ENCODE data around the gene NEUROG2.

Gene NEUROG2

GRCh38 chr4:112509243-112510141, 6.5 kb downstream of the NEUROG2 start:
- no peak overlapping the region for H3K4me2 ChIP-seq (ENCODE audit: insufficient read depth, low read length)
- no peaks in the 10 kb centered on the region for H3K79me2 ChIP-seq (ENCODE audit: insufficient read depth, low read length)
- no peak overlapping the region for H3K9ac ChIP-seq (ENCODE audit: low read depth, low read length)
- no peaks in the 10 kb centered on the region for H3K4me1 ChIP-seq (ENCODE audit: insufficient read depth, low read length)
- ATAC-seq (ENCODE audit: insufficient read depth, low read depth) (no peak), DNase-seq (no peak)
- no peaks in the 10 kb centered on the region for H3K27me3 ChIP-seq (ENCODE audit: insufficient read depth, low read length, poor library complexity)
- TF ChIP-seq EZH2 (IDR thresholded peaks at IDR 0.05; ENCODE audit: borderline replicate concordance, low read depth, low read length, severe bottlenecking), result no peak
- no peak for TF ChIP-seq CTCF (IDR thresholded peaks at IDR 0.05; ENCODE audit: borderline replicate concordance, extremely low read depth, low read length, poor library complexity, severe bottlenecking)
- no peaks in the 10 kb centered on the region for H4K20me1 ChIP-seq (ENCODE audit: insufficient read depth, low read length)
- H2AFZ ChIP-seq (ENCODE audit: low read depth, low read length), result no peak overlapping the region
- H3K36me3 ChIP-seq (ENCODE audit: insufficient read depth, low read length), result no peaks in the 10 kb centered on the region
- H3K9me3 ChIP-seq (ENCODE audit: insufficient read depth, low read length, severe bottlenecking), result no peaks in the 10 kb centered on the region
- H3K4me3 ChIP-seq (ENCODE audit: low read depth in 1 of 2, low read length in 2 of 2), result no peak overlapping the region
- H3K27ac ChIP-seq (ENCODE audit: low read length), result no peak overlapping the region

GRCh38 chr4:112508356-112508755, 7.6 kb downstream of the NEUROG2 start:
- Histone ChIP-seq H4K20me1 (ENCODE audit: insufficient read depth, low read length) (no peaks in the 10 kb centered on the region), H2AFZ (ENCODE audit: low read depth, low read length) (no peak overlapping the region), H3K36me3 (ENCODE audit: insufficient read depth, low read length) (no peaks in the 10 kb centered on the region), H3K9ac (ENCODE audit: low read depth, low read length) (no peak overlapping the region), H3K4me1 (ENCODE audit: insufficient read depth, low read length) (no peaks in the 10 kb centered on the region), H3K9me3 (ENCODE audit: insufficient read depth, low read length, severe bottlenecking) (no peaks in the 10 kb centered on the region), H3K27me3 (ENCODE audit: insufficient read depth, low read length, poor library complexity) (no peaks in the 10 kb centered on the region), H3K4me3 (ENCODE audit: low read depth in 1 of 2, low read length in 2 of 2) (no peak overlapping the region), H3K27ac (ENCODE audit: low read length) (no peak overlapping the region), H3K4me2 (ENCODE audit: insufficient read depth, low read length) (no peak overlapping the region), H3K79me2 (ENCODE audit: insufficient read depth, low read length) (no peaks in the 10 kb centered on the region)
- TF ChIP-seq CTCF (IDR thresholded peaks at IDR 0.05; ENCODE audit: borderline replicate concordance, extremely low read depth, low read length, poor library complexity, severe bottlenecking) (no peak), EZH2 (IDR thresholded peaks at IDR 0.05; ENCODE audit: borderline replicate concordance, low read depth, low read length, severe bottlenecking) (no peak)
- DNase-seq, result no peak
- ATAC-seq (ENCODE audit: insufficient read depth, low read depth), result no peak

- Histone ChIP-seq H3K27ac (ENCODE audit: low read length) (no peak overlapping the region), H3K9ac (ENCODE audit: low read depth, low read length) (no peak overlapping the region), H3K27me3 (ENCODE audit: insufficient read depth, low read length, poor library complexity) (no peaks in the 10 kb centered on the region), H3K4me1 (ENCODE audit: insufficient read depth, low read length) (no peaks in the 10 kb centered on the region), H3K36me3 (ENCODE audit: insufficient read depth, low read length) (no peaks in the 10 kb centered on the region), H4K20me1 (ENCODE audit: insufficient read depth, low read length) (no peaks in the 10 kb centered on the region), H2AFZ (ENCODE audit: low read depth, low read length) (no peak overlapping the region), H3K79me2 (ENCODE audit: insufficient read depth, low read length) (no peaks in the 10 kb centered on the region), H3K4me2 (ENCODE audit: insufficient read depth, low read length) (no peak overlapping the region), H3K9me3 (ENCODE audit: insufficient read depth, low read length, severe bottlenecking) (no peaks in the 10 kb centered on the region), H3K4me3 (ENCODE audit: low read depth in 1 of 2, low read length in 2 of 2) (no peak overlapping the region)
- no peak for TF ChIP-seq EZH2 (IDR thresholded peaks at IDR 0.05; ENCODE audit: borderline replicate concordance, low read depth, low read length, severe bottlenecking)
- TF ChIP-seq CTCF (IDR thresholded peaks at IDR 0.05; ENCODE audit: borderline replicate concordance, extremely low read depth, low read length, poor library complexity, severe bottlenecking), result no peak
- DNase-seq, result no peak
- no peak for ATAC-seq (ENCODE audit: insufficient read depth, low read depth)
These were observed 11.2 kb downstream of the NEUROG2 start for GRCh38 chr4:112504807-112505206.

Measured in DND-41 (cell line).